Kidney (tissue), 14 donors: ENCODE measurements around the gene TTLL5. TPM values are rescaled to one million over a fixed set of nuclear protein-coding genes. Genes with fewer than 3 reads are reported as not detected.
A peak's percentile ranks its signal among the peaks of the same experiment; 100 is the strongest.

Source experiments
- DNase-seq, 5 donors: peaks; one replicate each; pipeline ENCODE4 v3.0.0-alpha.2; 2013 to 2020
- FAIRE-seq: peaks from 2 replicates; lab custom pipeline; 2012; peaks lifted over from hg19 to GRCh38; lab: Jason Lieb, UNC
- H3K27ac ChIP-seq, 2 donors: one replicate each; pipeline ENCODE4 v1.7.0; 2013; ENCODE audit warnings: low read depth in 2 of 2, low read length in 2 of 2, inconsistent platforms in 1 of 2
- H3K27me3 ChIP-seq: one replicate; pipeline ENCODE4 v1.7.1; 2013; ENCODE audit warnings: low read length, inconsistent platforms; ENCODE audit not compliant: control insufficient read depth, insufficient read depth
- H3K36me3 ChIP-seq, 3 donors: one replicate each; pipeline versions ENCODE4 v1.7.0 to v1.7.1; 2013; ENCODE audit warnings: low read length in 3 of 3, control low read depth in 1 of 3, inconsistent platforms in 1 of 3; ENCODE audit not compliant: insufficient read depth in 3 of 3, control insufficient read depth in 2 of 3
- H3K4me1 ChIP-seq, 3 donors: one replicate each; pipeline versions ENCODE4 v1.7.0 to v1.7.1; 2013; ENCODE audit warnings: low read length in 3 of 3, inconsistent platforms in 1 of 3, low read depth in 1 of 3; ENCODE audit not compliant: control insufficient read depth in 2 of 3, insufficient read depth in 2 of 3
- H3K4me3 ChIP-seq, 3 donors: one replicate each; pipeline versions ENCODE4 v1.7.0 to v1.8.1; 2013; ENCODE audit warnings: low read length in 3 of 3, control low read depth in 1 of 3, inconsistent platforms in 1 of 3
- H3K9ac ChIP-seq, 3 donors: one replicate each; pipeline versions ENCODE4 v1.7.0 to v1.7.1; 2013; ENCODE audit warnings: low read length in 3 of 3, control low read depth in 1 of 3, inconsistent platforms in 1 of 3
- H3K9me3 ChIP-seq, 3 donors: one replicate each; pipeline versions ENCODE4 v1.7.0 to v1.7.1; 2013; ENCODE audit warnings: low read length in 3 of 3, control low read depth in 1 of 3, inconsistent platforms in 1 of 3; ENCODE audit not compliant: control insufficient read depth in 2 of 3, insufficient read depth in 1 of 3
- intact Hi-C: fragments of 100-400 bp; cut with DNase I; formaldehyde crosslinking; loops from one replicate; pipeline ENCODE4 v1.11.1; 2022
- polyA plus RNA-seq: library from polyadenylated mRNA; stranded (reverse); fragments of 350-450 nt; fragmentation: Illumina TruSeq; extraction: RNeasy Lipid Tissue Mini Kit (QIAGEN cat#74804); gene quantifications from one replicate; pipeline ENCODE4 v1.2.3, GENCODE V29; 2014; ENCODE audit warnings: low read depth, low replicate concordance; ENCODE audit not compliant: insufficient read depth
- total RNA-seq: library from RNA; stranded (reverse); fragmentation: NEBNext Ultra II Directional; extraction: Animal tissue kit (Norgen Biotek cat#: 25700); gene quantifications from one replicate; pipeline ENCODE4 v1.2.1, GENCODE V29; 2021
- TF ChIP-seq, protein P1 (sequence below): IDR thresholded peaks from 3 replicates; pipeline ENCODE4 v1.5.1; 2012; ENCODE audit warnings: mild to moderate bottlenecking, moderate library complexity, borderline replicate concordance; ENCODE audit not compliant: insufficient read depth; ENCODE audit errors: extremely low read depth
- donor health status: control.
- donor health status: control.
- donor health status: control.
- donor health status: control.
- donor health status: control.
- donor health status: DM: yes; HTN: yes; CAD: no.
- donor health status: Normal renal cell carcinoma (clear cell type).

The TTLL5 gene
- total and polyA plus RNA-seq, 2 donors from 2014 or later, result 16.8 to 37.2 TPM

- intact Hi-C loops, result no loop called here
- Histone ChIP-seq H3K36me3 (no peaks in the 10 kb centered on the region), H3K27ac (no peak overlapping the region), H3K4me1 (no peaks in the 10 kb centered on the region), H3K27me3 (no peaks in the 10 kb centered on the region), H3K4me3 (no peak overlapping the region), H3K9ac (no peak overlapping the region), H3K9me3 (no peaks in the 10 kb centered on the region)
- DNase-seq (no peak), FAIRE-seq (no peak)
- TF ChIP-seq, protein P1, sequence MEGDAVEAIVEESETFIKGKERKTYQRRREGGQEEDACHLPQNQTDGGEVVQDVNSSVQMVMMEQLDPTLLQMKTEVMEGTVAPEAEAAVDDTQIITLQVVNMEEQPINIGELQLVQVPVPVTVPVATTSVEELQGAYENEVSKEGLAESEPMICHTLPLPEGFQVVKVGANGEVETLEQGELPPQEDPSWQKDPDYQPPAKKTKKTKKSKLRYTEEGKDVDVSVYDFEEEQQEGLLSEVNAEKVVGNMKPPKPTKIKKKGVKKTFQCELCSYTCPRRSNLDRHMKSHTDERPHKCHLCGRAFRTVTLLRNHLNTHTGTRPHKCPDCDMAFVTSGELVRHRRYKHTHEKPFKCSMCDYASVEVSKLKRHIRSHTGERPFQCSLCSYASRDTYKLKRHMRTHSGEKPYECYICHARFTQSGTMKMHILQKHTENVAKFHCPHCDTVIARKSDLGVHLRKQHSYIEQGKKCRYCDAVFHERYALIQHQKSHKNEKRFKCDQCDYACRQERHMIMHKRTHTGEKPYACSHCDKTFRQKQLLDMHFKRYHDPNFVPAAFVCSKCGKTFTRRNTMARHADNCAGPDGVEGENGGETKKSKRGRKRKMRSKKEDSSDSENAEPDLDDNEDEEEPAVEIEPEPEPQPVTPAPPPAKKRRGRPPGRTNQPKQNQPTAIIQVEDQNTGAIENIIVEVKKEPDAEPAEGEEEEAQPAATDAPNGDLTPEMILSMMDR, result no peak
Observed at GRCh38 chr14:75959031-75959430, 298.0 kb downstream of the TTLL5 start.

DNA sequence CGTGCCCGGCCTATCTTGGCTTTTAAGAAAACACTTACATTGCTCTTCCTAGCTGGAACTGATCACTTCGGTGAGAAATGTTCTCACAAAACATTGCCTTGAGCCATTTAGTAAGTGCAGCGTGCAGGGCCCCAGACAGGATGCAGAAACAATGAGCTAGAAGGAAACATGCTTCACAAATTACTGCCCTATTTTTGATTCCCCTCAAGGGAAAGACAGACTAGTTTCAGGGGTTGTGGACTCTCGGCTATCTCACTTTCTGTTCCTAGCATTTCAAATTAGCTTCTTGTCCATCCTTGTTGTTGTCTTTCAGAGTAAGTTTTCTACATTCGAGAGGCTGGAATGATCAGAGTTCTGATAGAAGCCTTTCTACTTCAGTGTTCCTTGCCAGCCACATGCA, 299.2 kb downstream of the TTLL5 start:
- H3K36me3 ChIP-seq, result peaks cover 0 to 2% (median 2%) of the 10 kb centered on the region in 3 donors
- FAIRE-seq, result no peak

GRCh38 chr14:75961662-75962061, 300.6 kb downstream of the TTLL5 start:
- Histone ChIP-seq H3K27me3 (no peaks in the 10 kb centered on the region), H3K9me3 (no peaks in the 10 kb centered on the region), H3K36me3 (peaks cover 0 to 4% (median 2%) of the 10 kb centered on the region in 3 donors), H3K4me1 (no peaks in the 10 kb centered on the region), H3K27ac (no peak overlapping the region), H3K4me3 (no peak overlapping the region), H3K9ac (no peak overlapping the region)
- FAIRE-seq, result no peak
- TF ChIP-seq, protein P1, result no peak
- intact Hi-C loops, result no loop called here
- DNase-seq, result no peak

More for the DNA sequence above, 299.2 kb downstream of the TTLL5 start:
- TF ChIP-seq, protein P1, result no peak
- DNase-seq, result peak in 1 of 5 donors; percentile 48
- Histone ChIP-seq H3K9me3 (no peaks in the 10 kb centered on the region), H3K4me1 (no peaks in the 10 kb centered on the region), H3K4me3 (no peak overlapping the region), H3K9ac (no peak overlapping the region), H3K27ac (no peak overlapping the region), H3K27me3 (no peaks in the 10 kb centered on the region)
- intact Hi-C loops, result no loop called here

GRCh38 chr14:75967866-75968265, 306.8 kb downstream of the TTLL5 start:
- H3K4me1 ChIP-seq, result no peaks in the 10 kb centered on the region
- H3K36me3 ChIP-seq, result peaks cover 0 to 4% (median 2%) of the 10 kb centered on the region in 3 donors
- intact Hi-C loops, result no loop called here
- TF ChIP-seq, protein P1, result no peak
- H3K4me3 ChIP-seq, result no peak overlapping the region
- FAIRE-seq (no peak), DNase-seq (no peak)
- H3K27me3 ChIP-seq, result no peaks in the 10 kb centered on the region
- no peak overlapping the region for H3K27ac ChIP-seq
- H3K9me3 ChIP-seq, result no peaks in the 10 kb centered on the region
- no peak overlapping the region for H3K9ac ChIP-seq
